Measurements from ENCODE around the gene LEMD1.

The LEMD1 gene

DNA sequence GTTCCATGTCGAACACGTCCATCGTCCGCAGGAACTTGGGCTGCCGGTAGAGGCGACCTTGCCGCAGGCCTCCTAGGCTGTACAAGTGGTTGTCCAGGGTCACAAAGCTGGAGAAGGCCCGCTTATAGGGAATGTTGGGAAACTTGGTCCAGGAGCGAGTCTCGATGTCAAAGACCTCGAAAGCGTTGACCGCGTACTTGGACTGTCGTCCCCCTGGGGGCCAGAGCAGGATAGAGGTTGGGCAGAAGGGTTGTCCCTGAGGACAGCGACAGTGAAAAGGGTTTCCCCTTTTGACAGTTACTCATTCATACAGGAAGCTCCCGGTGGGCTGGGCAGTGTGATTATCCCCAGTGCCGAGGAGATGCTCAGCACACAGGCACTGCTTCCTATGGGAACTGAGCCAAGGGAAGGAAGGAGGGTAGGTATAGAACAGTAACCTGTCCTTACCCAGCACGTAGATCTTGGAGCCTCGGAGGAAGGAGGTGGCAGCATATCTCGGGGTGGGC is 82.6 kb downstream of the LEMD1 start:
- FAIRE-seq (no peak), DNase-seq (ENCODE audit: insufficient read length, low spot score) (no peak)

DNA sequence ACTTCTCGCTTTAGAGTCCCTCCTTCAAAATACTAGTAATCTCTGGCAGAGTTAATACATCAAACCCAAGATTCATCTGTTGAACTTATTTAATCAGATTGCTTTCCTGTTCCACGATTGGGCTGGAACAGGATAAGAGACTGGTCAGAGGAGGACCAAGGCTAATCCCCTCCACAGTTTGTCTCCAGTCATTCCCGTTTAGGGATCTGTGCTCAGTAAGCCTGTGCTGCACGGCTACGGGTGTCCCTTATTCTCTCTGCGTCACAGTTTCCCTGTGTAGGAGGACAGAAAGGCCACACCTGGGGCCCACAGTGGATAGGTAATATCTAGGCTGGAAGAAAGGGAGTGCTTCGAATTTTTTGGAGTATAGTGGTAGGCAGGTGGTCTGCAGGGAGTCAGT is 83.8 kb downstream of the LEMD1 start:
- FAIRE-seq, result no peak
- no peak for DNase-seq (ENCODE audit: insufficient read length, low spot score)

GRCh38 chr1:205337481-205337880 is 84.4 kb downstream of the LEMD1 start:
- FAIRE-seq (no peak), DNase-seq (ENCODE audit: insufficient read length, low spot score) (no peak)

- FAIRE-seq, result no peak
- peak; percentile 67 for DNase-seq (ENCODE audit: insufficient read length, low spot score)
Observed at GRCh38 chr1:205335692-205336091, 86.2 kb downstream of the LEMD1 start.

GRCh38 chr1:205332015-205332791 is 89.7 kb downstream of the LEMD1 start:
- no peak for DNase-seq (ENCODE audit: insufficient read length, low spot score)
- FAIRE-seq, result no peak
